Transverse colon (tissue), 4 donors: ENCODE results near the gene LCK. TPM values are rescaled to one million over a fixed set of nuclear protein-coding genes. Genes with fewer than 3 reads are reported as not detected.
"Not testable (repeated sequence)": the region's sequence is repeated elsewhere in the genome, so short reads cannot be mapped to it uniquely, and the experiment has no call there.

Experiments
- DNase-seq: peaks from one replicate; pipeline ENCODE4 v3.0.0-alpha.2; 2019
- H3K27ac ChIP-seq, 4 donors: fragments of 200-600 bp; sonication (generic); 2 replicates each; pipeline ENCODE4 v1.5.1; 2016 to 2018; ENCODE audit warnings: inconsistent platforms in 4 of 4
- H3K27me3 ChIP-seq: fragments of 200-600 bp; sonication (generic); 2 replicates; pipeline ENCODE4 v1.5.1; 2017; ENCODE audit warnings: inconsistent platforms
- H3K36me3 ChIP-seq, 4 donors: fragments of 200-600 bp; sonication (generic); 2 replicates each; pipeline ENCODE4 v1.5.1; 2017 to 2019; ENCODE audit warnings: inconsistent platforms in 4 of 4
- H3K4me1 ChIP-seq, 4 donors: fragments of 200-600 bp; sonication (generic); 2 replicates each; pipeline ENCODE4 v1.5.1; 2017 to 2020; ENCODE audit warnings: inconsistent platforms in 4 of 4
- H3K4me3 ChIP-seq, 4 donors: fragments of 200-600 bp; sonication (generic); 1 replicate in 1 of 4; 2 replicates in 3 of 4; pipeline versions ENCODE4 v1.5.1 to v1.6.1; 2017 to 2019; ENCODE audit warnings: inconsistent platforms in 4 of 4
- H3K9me3 ChIP-seq, 2 donors: fragments of 200-600 bp; sonication (generic); 2 replicates each; pipeline ENCODE4 v1.5.1; 2017 to 2019; ENCODE audit warnings: inconsistent platforms in 2 of 2
- EP300 ChIP-seq: sonication (generic); formaldehyde crosslinking; IDR thresholded peaks from one replicate; pipeline ENCODE4 v1.6.1; 2017; ENCODE audit warnings: antibody characterized with exemption, low read depth
- POLR2A ChIP-seq: fragments of 450-650 bp; IDR thresholded peaks from one replicate; pipeline ENCODE4 v1.6.1; 2016; ENCODE audit warnings: antibody characterized with exemption, mild to moderate bottlenecking, moderate library complexity
- POLR2AphosphoS5 ChIP-seq, 3 donors: sonication (generic); formaldehyde crosslinking; IDR thresholded peaks; one replicate each; pipeline ENCODE4 v1.6.1; 2016; ENCODE audit warnings: antibody characterized with exemption in 3 of 3
- WGBS, 2 donors: methylation state at CpG; one replicate each; pipeline ENCODE4 v1.1.5; 2018; ENCODE audit warnings: low coverage in 1 of 2; 5-methylcytosine and 5-hydroxymethylcytosine counted together
- in situ Hi-C, 4 donors: fragments of 200-750 bp; cut with MboI; loops; one replicate each; pipeline versions ENCODE4 v1.15.0 to v1.15.1; 2017; ENCODE audit warnings: low sequenced_read_pairs in 3 of 4, low pct_ligation_motif_present in 1 of 4, low pct_unique_long_range_greater_than_20kb in 1 of 4
- intact Hi-C: fragments of 100-400 bp; cut with DNase I; formaldehyde crosslinking; loops from one replicate; pipeline ENCODE4 v1.15.1; 2023; ENCODE audit warnings: low total_unique reads
- total RNA-seq, 4 donors: library from RNA; depleted of rRNA; stranded (reverse); fragments of >200 nt; gene quantifications; one replicate each; pipeline ENCODE4 v1.1.0, GENCODE V29; 2016
- TF ChIP-seq, protein P1 (sequence below), 5 experiments: fragments of 200-600 bp in 3 of 5; fragments of 450-650 bp in 2 of 5; sonication (generic) in 3 of 5; IDR thresholded peaks; 1 replicate in 2 of 5; 2 replicates in 3 of 5; pipeline ENCODE4 v1.5.1; 2016 to 2017; ENCODE audit warnings: antibody characterized with exemption in 5 of 5, inconsistent platforms in 3 of 5, mild to moderate bottlenecking in 2 of 5, moderate library complexity in 1 of 5

The LCK gene
- total RNA-seq, 4 donors from 2014 or later, result 4.5 to 12.3 (median 8.7) TPM; not detected in 1

DNA sequence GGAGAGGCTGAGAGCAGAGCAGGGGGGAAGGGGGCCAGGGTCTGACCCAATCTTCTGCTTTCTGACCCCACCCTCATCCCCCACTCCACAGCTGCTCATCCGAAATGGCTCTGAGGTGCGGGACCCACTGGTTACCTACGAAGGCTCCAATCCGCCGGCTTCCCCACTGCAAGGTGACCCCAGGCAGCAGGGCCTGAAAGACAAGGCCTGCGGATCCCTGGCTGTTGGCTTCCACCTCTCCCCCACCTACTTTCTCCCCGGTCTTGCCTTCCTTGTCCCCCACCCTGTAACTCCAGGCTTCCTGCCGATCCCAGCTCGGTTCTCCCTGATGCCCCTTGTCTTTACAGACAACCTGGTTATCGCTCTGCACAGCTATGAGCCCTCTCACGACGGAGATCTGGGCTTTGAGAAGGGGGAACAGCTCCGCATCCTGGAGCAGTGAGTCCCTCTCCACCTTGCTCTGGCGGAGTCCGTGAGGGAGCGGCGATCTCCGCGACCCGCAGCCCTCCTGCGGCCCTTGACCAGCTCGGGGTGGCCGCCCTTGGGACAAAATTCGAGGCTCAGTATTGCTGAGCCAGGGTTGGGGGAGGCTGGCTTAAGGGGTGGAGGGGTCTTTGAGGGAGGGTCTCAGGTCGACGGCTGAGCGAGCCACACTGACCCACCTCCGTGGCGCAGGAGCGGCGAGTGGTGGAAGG lies 23.7 kb downstream of the LCK start:
- Histone ChIP-seq H3K27ac (no peak overlapping the region), H3K27me3 (peaks cover 24% of the 10 kb centered on the region), H3K4me1 (peaks cover 0 to 7% (median 0%) of the 10 kb centered on the region in 4 donors), H3K9me3 (no peaks in the 10 kb centered on the region), H3K4me3 (no peak overlapping the region), H3K36me3 (no peaks in the 10 kb centered on the region)
- TF ChIP-seq, protein P1, sequence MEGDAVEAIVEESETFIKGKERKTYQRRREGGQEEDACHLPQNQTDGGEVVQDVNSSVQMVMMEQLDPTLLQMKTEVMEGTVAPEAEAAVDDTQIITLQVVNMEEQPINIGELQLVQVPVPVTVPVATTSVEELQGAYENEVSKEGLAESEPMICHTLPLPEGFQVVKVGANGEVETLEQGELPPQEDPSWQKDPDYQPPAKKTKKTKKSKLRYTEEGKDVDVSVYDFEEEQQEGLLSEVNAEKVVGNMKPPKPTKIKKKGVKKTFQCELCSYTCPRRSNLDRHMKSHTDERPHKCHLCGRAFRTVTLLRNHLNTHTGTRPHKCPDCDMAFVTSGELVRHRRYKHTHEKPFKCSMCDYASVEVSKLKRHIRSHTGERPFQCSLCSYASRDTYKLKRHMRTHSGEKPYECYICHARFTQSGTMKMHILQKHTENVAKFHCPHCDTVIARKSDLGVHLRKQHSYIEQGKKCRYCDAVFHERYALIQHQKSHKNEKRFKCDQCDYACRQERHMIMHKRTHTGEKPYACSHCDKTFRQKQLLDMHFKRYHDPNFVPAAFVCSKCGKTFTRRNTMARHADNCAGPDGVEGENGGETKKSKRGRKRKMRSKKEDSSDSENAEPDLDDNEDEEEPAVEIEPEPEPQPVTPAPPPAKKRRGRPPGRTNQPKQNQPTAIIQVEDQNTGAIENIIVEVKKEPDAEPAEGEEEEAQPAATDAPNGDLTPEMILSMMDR (IDR thresholded peaks at IDR 0.05), result no peak
- TF ChIP-seq POLR2AphosphoS5 (IDR thresholded peaks at IDR 0.05), result no peak
- no peak for TF ChIP-seq POLR2A
- no peak for TF ChIP-seq EP300
- intact Hi-C loops (no loop called here), in situ Hi-C loops (no loop called here)
- no peak for DNase-seq
- WGBS, 2 donors, result 88% methylated on average over 31 of the region's 31 CpGs; no CpG with 5 or more reads in 1 of the 2 donors

GRCh38 chr1:32275424-32275823 lies 24.4 kb downstream of the LCK start:
- no peak overlapping the region for H3K4me3 ChIP-seq
- peaks cover 0 to 7% (median 0%) of the 10 kb centered on the region in 4 donors for H3K4me1 ChIP-seq
- no peak for TF ChIP-seq POLR2A
- TF ChIP-seq EP300, result no peak
- no peak for TF ChIP-seq POLR2AphosphoS5 (IDR thresholded peaks at IDR 0.05)
- TF ChIP-seq, protein P1 (IDR thresholded peaks at IDR 0.05), result no peak
- peak; percentile 29 for DNase-seq
- no peaks in the 10 kb centered on the region for H3K36me3 ChIP-seq
- WGBS, 2 donors, result 29% methylated on average over 41 of the region's 41 CpGs; no CpG with 5 or more reads in 1 of the 2 donors
- intact Hi-C loops (no loop called here), in situ Hi-C loops (no loop called here)
- H3K27me3 ChIP-seq, result peaks cover 24% of the 10 kb centered on the region
- no peaks in the 10 kb centered on the region for H3K9me3 ChIP-seq
- H3K27ac ChIP-seq, result no peak overlapping the region

- no peak overlapping the region for H3K4me3 ChIP-seq
- in situ Hi-C loops, result no loop called here
- WGBS, 2 donors, result 87 to 93% methylated on average over 7 to 30 of the region's 30 CpGs
- H3K27me3 ChIP-seq, result peaks cover 24% of the 10 kb centered on the region
- peaks cover 0 to 7% (median 0%) of the 10 kb centered on the region in 4 donors for H3K4me1 ChIP-seq
- H3K9me3 ChIP-seq, result no peaks in the 10 kb centered on the region
- H3K36me3 ChIP-seq, result no peaks in the 10 kb centered on the region
- H3K27ac ChIP-seq, result no peak overlapping the region
- TF ChIP-seq POLR2AphosphoS5 (IDR thresholded peaks at IDR 0.05), result no peak
- no peak for TF ChIP-seq POLR2A
- TF ChIP-seq, protein P1 (IDR thresholded peaks at IDR 0.05), result no peak
- TF ChIP-seq EP300, result no peak
- DNase-seq, result no peak
- intact Hi-C loops, result no loop called here
These were observed 25.1 kb downstream of the LCK start for GRCh38 chr1:32276032-32276782.

GRCh38 chr1:32284777-32285176 lies 33.7 kb downstream of the LCK start:
- WGBS, 2 donors, result 70 to 94% methylated on average over 2 to 8 of the region's 8 CpGs
- intact Hi-C loops, in situ Hi-C loops: not testable (repeated sequence)

More at GRCh38 chr1:32284777-32285176, 33.7 kb downstream of the LCK start:
- not testable (repeated sequence) for H3K4me3 ChIP-seq, DNase-seq, H3K9me3 ChIP-seq, H3K27ac ChIP-seq, H3K36me3 ChIP-seq, H3K4me1 ChIP-seq, H3K27me3 ChIP-seq
